ENCODE results near the gene TFF1. TPM values are rescaled to one million over a fixed set of nuclear protein-coding genes. Genes with fewer than 3 reads are reported as not detected.

The TFF1 gene
- total and polyA plus RNA-seq, 2 donors: 2.4 TPM; not detected in 1

GRCh38 chr21:42363312-42363711, 3.0 kb downstream of the TFF1 start:
- peaks cover 5 to 14% of the 10 kb centered on the region in 2 donors for H3K9me3 ChIP-seq (ENCODE audit: control insufficient read depth in 2 of 2, insufficient read depth in 1 of 2, low read length in 1 of 2)
- peaks cover 0 to 25% of the 10 kb centered on the region in 2 donors for H3K4me1 ChIP-seq (ENCODE audit: control insufficient read depth in 2 of 2, insufficient read depth in 2 of 2, low read length in 2 of 2)
- no peak overlapping the region for H3K27ac ChIP-seq (ENCODE audit: low read depth in 1 of 2, low read length in 1 of 2)
- no peak overlapping the region for H3K4me3 ChIP-seq (ENCODE audit: low read length in 2 of 2)
- DNase-seq (ENCODE audit: low read depth in 6 of 9, low spot score in 9 of 9): no peak
- H3K27me3 ChIP-seq (ENCODE audit: control insufficient read depth in 2 of 2, insufficient read depth in 1 of 2, low read length in 1 of 2): peaks cover 0 to 19% of the 10 kb centered on the region in 2 donors
- 61% methylated on average over 8 of the region's 8 CpGs for WGBS
- H3K36me3 ChIP-seq (ENCODE audit: control insufficient read depth in 2 of 2, insufficient read depth in 2 of 2, low read length in 1 of 2): no peaks in the 10 kb centered on the region

- Histone ChIP-seq H3K4me1 (ENCODE audit: control insufficient read depth in 2 of 2, insufficient read depth in 2 of 2, low read length in 2 of 2) (peaks cover 0 to 25% of the 10 kb centered on the region in 2 donors), H3K9me3 (ENCODE audit: control insufficient read depth in 2 of 2, insufficient read depth in 1 of 2, low read length in 1 of 2) (peaks cover 5 to 16% of the 10 kb centered on the region in 2 donors), H3K36me3 (ENCODE audit: control insufficient read depth in 2 of 2, insufficient read depth in 2 of 2, low read length in 1 of 2) (no peaks in the 10 kb centered on the region), H3K27me3 (ENCODE audit: control insufficient read depth in 2 of 2, insufficient read depth in 1 of 2, low read length in 1 of 2) (peaks cover 0 to 19% of the 10 kb centered on the region in 2 donors), H3K27ac (ENCODE audit: low read depth in 1 of 2, low read length in 1 of 2) (no peak overlapping the region), H3K4me3 (ENCODE audit: low read length in 2 of 2) (no peak overlapping the region)
- DNase-seq (ENCODE audit: low read depth in 6 of 9, low spot score in 9 of 9): no peak
- 86% methylated on average over 9 of the region's 9 CpGs for WGBS
Measured at GRCh38 chr21:42362700-42363099, 3.6 kb downstream of the TFF1 start.

GRCh38 chr21:42362198-42362597, 4.1 kb downstream of the TFF1 start:
- H3K4me3 ChIP-seq (ENCODE audit: low read length in 2 of 2): no peak overlapping the region
- H3K36me3 ChIP-seq (ENCODE audit: control insufficient read depth in 2 of 2, insufficient read depth in 2 of 2, low read length in 1 of 2): no peaks in the 10 kb centered on the region
- H3K27ac ChIP-seq (ENCODE audit: low read depth in 1 of 2, low read length in 1 of 2): no peak overlapping the region
- no peak for DNase-seq (ENCODE audit: low read depth in 6 of 9, low spot score in 9 of 9)
- H3K27me3 ChIP-seq (ENCODE audit: control insufficient read depth in 2 of 2, insufficient read depth in 1 of 2, low read length in 1 of 2): peaks cover 0 to 19% of the 10 kb centered on the region in 2 donors
- WGBS: 89% methylated on average over 12 of the region's 12 CpGs
- H3K9me3 ChIP-seq (ENCODE audit: control insufficient read depth in 2 of 2, insufficient read depth in 1 of 2, low read length in 1 of 2): peaks cover 5 to 17% of the 10 kb centered on the region in 2 donors
- H3K4me1 ChIP-seq (ENCODE audit: control insufficient read depth in 2 of 2, insufficient read depth in 2 of 2, low read length in 2 of 2): peaks cover 0 to 25% of the 10 kb centered on the region in 2 donors

- peaks cover 5 to 23% of the 10 kb centered on the region in 2 donors for H3K9me3 ChIP-seq (ENCODE audit: control insufficient read depth in 2 of 2, insufficient read depth in 1 of 2, low read length in 1 of 2)
- DNase-seq (ENCODE audit: low read depth in 6 of 9, low spot score in 9 of 9): no peak
- H3K27ac ChIP-seq (ENCODE audit: low read depth in 1 of 2, low read length in 1 of 2): no peak overlapping the region
- 84% methylated on average over 7 of the region's 7 CpGs for WGBS
- H3K4me1 ChIP-seq (ENCODE audit: control insufficient read depth in 2 of 2, insufficient read depth in 2 of 2, low read length in 2 of 2): peaks cover 0 to 25% of the 10 kb centered on the region in 2 donors
- H3K36me3 ChIP-seq (ENCODE audit: control insufficient read depth in 2 of 2, insufficient read depth in 2 of 2, low read length in 1 of 2): no peaks in the 10 kb centered on the region
- peaks cover 0 to 19% of the 10 kb centered on the region in 2 donors for H3K27me3 ChIP-seq (ENCODE audit: control insufficient read depth in 2 of 2, insufficient read depth in 1 of 2, low read length in 1 of 2)
- no peak overlapping the region for H3K4me3 ChIP-seq (ENCODE audit: low read length in 2 of 2)
Measured at GRCh38 chr21:42361286-42361685, 5.0 kb downstream of the TFF1 start.

- Histone ChIP-seq H3K36me3 (ENCODE audit: control insufficient read depth in 2 of 2, insufficient read depth in 2 of 2, low read length in 1 of 2) (no peaks in the 10 kb centered on the region), H3K4me1 (ENCODE audit: control insufficient read depth in 2 of 2, insufficient read depth in 2 of 2, low read length in 2 of 2) (peaks cover 0 to 16% of the 10 kb centered on the region in 2 donors), H3K9me3 (ENCODE audit: control insufficient read depth in 2 of 2, insufficient read depth in 1 of 2, low read length in 1 of 2) (peaks cover 5 to 23% of the 10 kb centered on the region in 2 donors), H3K27me3 (ENCODE audit: control insufficient read depth in 2 of 2, insufficient read depth in 1 of 2, low read length in 1 of 2) (peaks cover 0 to 19% of the 10 kb centered on the region in 2 donors), H3K27ac (ENCODE audit: low read depth in 1 of 2, low read length in 1 of 2) (no peak overlapping the region), H3K4me3 (ENCODE audit: low read length in 2 of 2) (no peak overlapping the region)
- 80% methylated on average over 2 of the region's 2 CpGs for WGBS
- no peak for DNase-seq (ENCODE audit: low read depth in 6 of 9, low spot score in 9 of 9)
Measured at GRCh38 chr21:42360317-42360716, 6.0 kb downstream of the TFF1 start.

- Histone ChIP-seq H3K9me3 (ENCODE audit: control insufficient read depth in 2 of 2, insufficient read depth in 1 of 2, low read length in 1 of 2) (peaks cover 5 to 25% of the 10 kb centered on the region in 2 donors), H3K27me3 (ENCODE audit: control insufficient read depth in 2 of 2, insufficient read depth in 1 of 2, low read length in 1 of 2) (peaks cover 0 to 14% of the 10 kb centered on the region in 2 donors), H3K27ac (ENCODE audit: low read depth in 1 of 2, low read length in 1 of 2) (no peak overlapping the region), H3K4me1 (ENCODE audit: control insufficient read depth in 2 of 2, insufficient read depth in 2 of 2, low read length in 2 of 2) (peaks cover 0 to 7% of the 10 kb centered on the region in 2 donors), H3K36me3 (ENCODE audit: control insufficient read depth in 2 of 2, insufficient read depth in 2 of 2, low read length in 1 of 2) (no peaks in the 10 kb centered on the region), H3K4me3 (ENCODE audit: low read length in 2 of 2) (no peak overlapping the region)
- no peak for DNase-seq (ENCODE audit: low read depth in 6 of 9, low spot score in 9 of 9)
- WGBS: 92% methylated on average over 13 of the region's 13 CpGs
Measured at GRCh38 chr21:42358937-42359336, 7.4 kb downstream of the TFF1 start.

DNA sequence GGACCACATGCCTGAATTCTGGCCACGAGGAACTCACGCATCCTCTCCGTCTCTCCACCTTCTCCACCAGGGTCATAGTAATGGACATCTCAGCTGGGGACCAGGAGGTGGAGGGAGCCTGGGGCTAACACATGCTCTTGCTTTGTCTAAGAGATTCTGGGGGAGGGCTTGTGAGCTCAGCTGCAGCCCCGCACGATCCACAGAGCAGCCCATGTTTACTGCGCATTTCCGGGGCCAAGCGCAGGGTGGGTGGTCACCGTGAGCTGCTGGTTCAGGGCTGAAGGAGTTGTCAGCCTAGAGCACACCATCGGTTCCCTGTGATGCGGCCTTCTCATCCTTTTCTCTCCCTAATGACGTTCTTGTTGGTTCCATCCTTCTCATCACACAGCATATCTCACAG, 8.1 kb downstream of the TFF1 start:
- no peak for DNase-seq (ENCODE audit: low read depth in 6 of 9, low spot score in 9 of 9)
- H3K27ac ChIP-seq (ENCODE audit: low read depth in 1 of 2, low read length in 1 of 2): no peak overlapping the region

GRCh38 chr21:42357307-42357706, 9.0 kb downstream of the TFF1 start:
- no peak for DNase-seq (ENCODE audit: low read depth in 6 of 9, low spot score in 9 of 9)
- no peak overlapping the region for H3K27ac ChIP-seq (ENCODE audit: low read depth in 1 of 2, low read length in 1 of 2)
- peaks cover 5 to 33% of the 10 kb centered on the region in 2 donors for H3K9me3 ChIP-seq (ENCODE audit: control insufficient read depth in 2 of 2, insufficient read depth in 1 of 2, low read length in 1 of 2)
- H3K36me3 ChIP-seq (ENCODE audit: control insufficient read depth in 2 of 2, insufficient read depth in 2 of 2, low read length in 1 of 2): no peaks in the 10 kb centered on the region
- H3K4me1 ChIP-seq (ENCODE audit: control insufficient read depth in 2 of 2, insufficient read depth in 2 of 2, low read length in 2 of 2): no peaks in the 10 kb centered on the region
- peaks cover 0 to 12% of the 10 kb centered on the region in 2 donors for H3K27me3 ChIP-seq (ENCODE audit: control insufficient read depth in 2 of 2, insufficient read depth in 1 of 2, low read length in 1 of 2)
- WGBS: 78% methylated on average over 3 of the region's 3 CpGs
- no peak overlapping the region for H3K4me3 ChIP-seq (ENCODE audit: low read length in 2 of 2)

More for the DNA sequence above, 8.1 kb downstream of the TFF1 start:
- H3K36me3 ChIP-seq (ENCODE audit: control insufficient read depth in 2 of 2, insufficient read depth in 2 of 2, low read length in 1 of 2): no peaks in the 10 kb centered on the region
- H3K4me3 ChIP-seq (ENCODE audit: low read length in 2 of 2): no peak overlapping the region
- peaks cover 5 to 32% of the 10 kb centered on the region in 2 donors for H3K9me3 ChIP-seq (ENCODE audit: control insufficient read depth in 2 of 2, insufficient read depth in 1 of 2, low read length in 1 of 2)
- peaks cover 0 to 5% of the 10 kb centered on the region in 2 donors for H3K4me1 ChIP-seq (ENCODE audit: control insufficient read depth in 2 of 2, insufficient read depth in 2 of 2, low read length in 2 of 2)
- WGBS: 98% methylated on average over 12 of the region's 12 CpGs
- H3K27me3 ChIP-seq (ENCODE audit: control insufficient read depth in 2 of 2, insufficient read depth in 1 of 2, low read length in 1 of 2): peaks cover 0 to 14% of the 10 kb centered on the region in 2 donors

DNA sequence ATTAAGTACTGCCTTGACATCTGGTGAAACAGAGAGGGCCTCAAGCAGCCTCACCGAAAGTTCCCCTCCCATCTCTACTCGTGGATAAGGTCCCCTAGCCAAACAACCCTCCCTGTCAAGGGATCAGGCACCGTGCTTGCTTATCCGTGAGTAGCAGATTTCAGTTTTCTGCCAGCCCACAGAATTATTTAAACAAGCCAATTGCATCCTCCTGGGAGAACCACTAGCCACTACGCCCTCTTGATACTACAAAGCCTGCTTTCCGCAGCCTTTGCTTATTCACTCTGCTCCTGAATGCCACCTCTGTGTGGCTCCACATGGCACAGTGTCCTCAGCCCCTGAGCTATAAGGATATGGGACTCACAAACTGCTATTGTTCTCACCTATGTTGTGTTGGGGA, 9.7 kb downstream of the TFF1 start:
- Histone ChIP-seq H3K27me3 (ENCODE audit: control insufficient read depth in 2 of 2, insufficient read depth in 1 of 2, low read length in 1 of 2) (peaks cover 0 to 7% of the 10 kb centered on the region in 2 donors), H3K4me1 (ENCODE audit: control insufficient read depth in 2 of 2, insufficient read depth in 2 of 2, low read length in 2 of 2) (no peaks in the 10 kb centered on the region), H3K36me3 (ENCODE audit: control insufficient read depth in 2 of 2, insufficient read depth in 2 of 2, low read length in 1 of 2) (no peaks in the 10 kb centered on the region), H3K27ac (ENCODE audit: low read depth in 1 of 2, low read length in 1 of 2) (no peak overlapping the region), H3K4me3 (ENCODE audit: low read length in 2 of 2) (no peak overlapping the region), H3K9me3 (ENCODE audit: control insufficient read depth in 2 of 2, insufficient read depth in 1 of 2, low read length in 1 of 2) (peaks cover 5 to 31% of the 10 kb centered on the region in 2 donors)
- WGBS: 77% methylated on average over 6 of the region's 6 CpGs
- DNase-seq (ENCODE audit: low read depth in 6 of 9, low spot score in 9 of 9): no peak
